GM23338 (cell line): Measurements from ENCODE around the gene CTAGE9. TPM values are rescaled to one million over a fixed set of nuclear protein-coding genes. Genes with fewer than 3 reads are reported as not detected.
A peak's percentile ranks its signal among the peaks of the same experiment; 100 is the strongest.

Source experiments
- ATAC-seq: fragments of 200-7000 bp; cut with Tn5 transposase; 3 replicates; pipeline ENCODE4 v1.9.1; 2020
- DNase-seq: peaks from one replicate; pipeline ENCODE4 v3.0.0-alpha.2; 2015; ENCODE audit warnings: low spot score
- H2AFZ ChIP-seq: fragments of 200-600 bp; sonication (generic); 2 replicates; pipeline ENCODE4 v1.8.0; 2016; ENCODE audit warnings: antibody characterized with exemption, mild to moderate bottlenecking, moderate library complexity
- H3F3A ChIP-seq: fragments of 200-600 bp; sonication (generic); replicated peaks from 2 replicates; pipeline ENCODE4 v1.8.0; 2017; ENCODE audit warnings: antibody characterized with exemption, mixed run types, low read depth
- H3K27ac ChIP-seq: fragments of 200-600 bp; sonication (generic); 2 replicates; pipeline ENCODE4 v1.6.1; 2016; ENCODE audit warnings: low read depth
- H3K27me3 ChIP-seq: fragments of 200-600 bp; sonication (generic); 2 replicates; pipeline ENCODE4 v1.8.0; 2016; ENCODE audit warnings: mild to moderate bottlenecking, mixed run types, moderate library complexity; ENCODE audit not compliant: insufficient read depth
- H3K36me3 ChIP-seq: fragments of 200-600 bp; sonication (generic); 2 replicates; pipeline ENCODE4 v1.8.0; 2016; ENCODE audit warnings: mild to moderate bottlenecking; ENCODE audit not compliant: insufficient read depth
- H3K4me1 ChIP-seq: fragments of 200-600 bp; sonication (generic); 2 replicates; pipeline ENCODE4 v1.8.0; 2016; ENCODE audit warnings: mild to moderate bottlenecking, moderate library complexity; ENCODE audit not compliant: insufficient read depth
- H3K4me2 ChIP-seq: fragments of 200-600 bp; sonication (generic); 2 replicates; pipeline ENCODE4 v1.7.1; 2017; ENCODE audit warnings: mixed run types
- H3K4me3 ChIP-seq: fragments of 200-600 bp; sonication (generic); 2 replicates; pipeline ENCODE4 v1.6.1; 2016; ENCODE audit warnings: mixed run types
- H3K79me2 ChIP-seq: fragments of 200-600 bp; sonication (generic); replicated peaks from 2 replicates; pipeline ENCODE4 v1.8.0; 2017; ENCODE audit warnings: mild to moderate bottlenecking; ENCODE audit not compliant: insufficient read depth
- H3K9me2 ChIP-seq: fragments of 200-600 bp; sonication (generic); 2 replicates; pipeline ENCODE4 v1.8.0; 2017; ENCODE audit not compliant: insufficient read depth
- H4K20me1 ChIP-seq: fragments of 200-600 bp; sonication (generic); replicated peaks from 2 replicates; pipeline ENCODE4 v1.8.0; 2017; ENCODE audit warnings: mild to moderate bottlenecking; ENCODE audit not compliant: insufficient read depth
- H3K27ac Mint-ChIP-seq: 2 replicates; pipeline ENCODE4 v1.8.0; 2020; ENCODE audit warnings: inconsistent platforms, mild to moderate bottlenecking, moderate library complexity, mixed read lengths
- H3K27me3 Mint-ChIP-seq: 3 replicates; pipeline ENCODE4 v1.8.0; 2022; ENCODE audit warnings: low read depth, mild to moderate bottlenecking, moderate library complexity, mixed read lengths, inconsistent platforms; ENCODE audit not compliant: insufficient read depth, poor library complexity
- H3K36me3 Mint-ChIP-seq: 3 replicates; pipeline ENCODE4 v1.8.0; 2021; ENCODE audit warnings: low read depth, mild to moderate bottlenecking, inconsistent platforms, moderate library complexity, mixed read lengths
- H3K4me1 Mint-ChIP-seq: 3 replicates; pipeline ENCODE4 v1.8.0; 2020; ENCODE audit warnings: mild to moderate bottlenecking, inconsistent platforms, mixed read lengths
- H3K4me3 Mint-ChIP-seq: 3 replicates; pipeline ENCODE4 v1.8.0; 2021; ENCODE audit warnings: moderate library complexity, mild to moderate bottlenecking, inconsistent platforms, mixed read lengths
- H3K9me3 Mint-ChIP-seq: 3 replicates; pipeline ENCODE4 v1.8.0; 2020; ENCODE audit warnings: moderate library complexity, mild to moderate bottlenecking, inconsistent platforms, mixed read lengths
- CREB1 ChIP-seq: fragments of 250-450 bp; sonication (Bioruptor Pico); IDR thresholded peaks from 2 replicates; pipeline ENCODE4 v1.5.0; 2020; ENCODE audit warnings: low read depth, mild to moderate bottlenecking, moderate library complexity
- CTCF ChIP-seq, 2 experiments: fragments of 200-600 bp in 1 of 2; sonication (generic) in 1 of 2; conservative IDR thresholded peaks; 2 replicates each; pipeline versions ENCODE4 v1.5.1 to v1.6.1; 2016 to 2017; ENCODE audit warnings: antibody characterized with exemption in 2 of 2, low read depth in 2 of 2, mild to moderate bottlenecking in 2 of 2, moderate library complexity in 1 of 2
- ETS1 ChIP-seq: IDR thresholded peaks from 2 replicates; pipeline ENCODE4 v1.6.1; 2016; ENCODE audit warnings: antibody characterized with exemption
- EZH2 ChIP-seq: fragments of 200-600 bp; sonication (generic); IDR thresholded peaks from one replicate; pipeline ENCODE4 v1.8.0; 2017; ENCODE audit warnings: antibody characterized with exemption, mild to moderate bottlenecking, low read depth; ENCODE audit not compliant: unreplicated experiment
- EZH2phosphoT487 ChIP-seq: fragments of 200-600 bp; sonication (generic); IDR thresholded peaks from one replicate; pipeline ENCODE4 v1.8.1; 2018; ENCODE audit warnings: antibody characterized with exemption; ENCODE audit not compliant: unreplicated experiment
- POLR2AphosphoS5 ChIP-seq: IDR thresholded peaks from 2 replicates; pipeline ENCODE4 v1.6.1; 2016; ENCODE audit warnings: antibody characterized with exemption, low read depth
- ZNF114 ChIP-seq: fragments of 250-450 bp; sonication (Bioruptor Pico); IDR thresholded peaks from 2 replicates; pipeline ENCODE4 v1.5.0; 2020; ENCODE audit warnings: mild to moderate bottlenecking, moderate library complexity
- ZNF331 ChIP-seq: fragments of 250-450 bp; sonication (Bioruptor Pico); IDR thresholded peaks from 2 replicates; pipeline ENCODE4 v1.5.0; 2020; ENCODE audit warnings: low read depth, mild to moderate bottlenecking, moderate library complexity
- polyA plus RNA-seq: library from polyadenylated mRNA; unstranded; fragments of >200 nt; fragmentation: Nextera tagmentation; extraction: Ambion mirVana; gene quantifications from 2 replicates; pipeline ENCODE4 v1.2.1, GENCODE V29; 2016
- total RNA-seq: library from RNA; depleted of rRNA; stranded (reverse); fragments of >200 nt; shearing (Covaris generic); gene quantifications from 2 replicates; pipeline ENCODE4 v1.2.3, GENCODE V29; 2014

Gene CTAGE9
- total and polyA plus RNA-seq, 2 experiments from 2014 or later: 0.10 to 0.13 TPM

GRCh38 chr6:131688286-131688685 lies 22.5 kb downstream of the CTAGE9 start:
- no peak for ATAC-seq
- peak overlapping the region; percentile 49 for H3K4me2 ChIP-seq
- peak overlapping the region; percentile 1; the same call in 1 of the 2 replicates for H2AFZ ChIP-seq
- no peaks in the 10 kb centered on the region for H3K79me2 ChIP-seq
- H3K9me2 ChIP-seq: no peaks in the 10 kb centered on the region
- H4K20me1 ChIP-seq: no peaks in the 10 kb centered on the region
- no peaks in the 10 kb centered on the region for H3K27me3 ChIP-seq
- no peak overlapping the region for H3K4me3 Mint-ChIP-seq
- H3K27me3 Mint-ChIP-seq: no peaks in the 10 kb centered on the region
- H3K27ac ChIP-seq: no peak overlapping the region
- H3K9me3 Mint-ChIP-seq: no peaks in the 10 kb centered on the region; the same call in 2 of the 3 replicates
- peaks cover 11% of the 10 kb centered on the region for H3K4me1 Mint-ChIP-seq
- H3K36me3 ChIP-seq: no peaks in the 10 kb centered on the region
- no peak for DNase-seq
- H3K4me1 ChIP-seq: peaks cover 18% of the 10 kb centered on the region
- no peak overlapping the region for H3K4me3 ChIP-seq
- TF ChIP-seq EZH2phosphoT487: no peak
- TF ChIP-seq CREB1: no peak
- H3F3A ChIP-seq: no peaks in the 10 kb centered on the region; the same call in 1 of the 2 replicates
- no peaks in the 10 kb centered on the region for H3K36me3 Mint-ChIP-seq
- no peak overlapping the region; the same call in 1 of the 2 replicates for H3K27ac Mint-ChIP-seq

- DNase-seq (no peak), ATAC-seq (no peak)
- no peaks in the 10 kb centered on the region for H3K27me3 Mint-ChIP-seq
- no peaks in the 10 kb centered on the region for H3F3A ChIP-seq
- H3K27ac Mint-ChIP-seq: no peak overlapping the region
- no peaks in the 10 kb centered on the region for H3K79me2 ChIP-seq
- TF ChIP-seq EZH2 (no peak), ZNF331 (CRISPR knock-in tag) (no peak)
- no peaks in the 10 kb centered on the region for H3K36me3 ChIP-seq
- H3K27me3 ChIP-seq: no peaks in the 10 kb centered on the region
- H3K27ac ChIP-seq: no peak overlapping the region
- H3K4me2 ChIP-seq: no peak overlapping the region
- no peaks in the 10 kb centered on the region for H4K20me1 ChIP-seq
- no peak overlapping the region for H2AFZ ChIP-seq
- no peaks in the 10 kb centered on the region; the same call in 2 of the 3 replicates for H3K9me3 Mint-ChIP-seq
- no peak overlapping the region for H3K4me3 Mint-ChIP-seq
- peaks cover 11% of the 10 kb centered on the region for H3K4me1 Mint-ChIP-seq
- no peak overlapping the region for H3K4me3 ChIP-seq
- no peaks in the 10 kb centered on the region for H3K36me3 Mint-ChIP-seq
- H3K9me2 ChIP-seq: no peaks in the 10 kb centered on the region
- peaks cover 15% of the 10 kb centered on the region for H3K4me1 ChIP-seq
Observed at GRCh38 chr6:131687022-131687421, 23.8 kb downstream of the CTAGE9 start.

- ATAC-seq (no peak), DNase-seq (no peak)
- Histone ChIP-seq H3F3A (no peaks in the 10 kb centered on the region), H2AFZ (no peak overlapping the region), H3K79me2 (no peaks in the 10 kb centered on the region), H3K4me2 (no peak overlapping the region), H3K4me3 (no peak overlapping the region), H3K27ac (no peak overlapping the region), H3K27me3 (no peaks in the 10 kb centered on the region), H3K36me3 (no peaks in the 10 kb centered on the region), H4K20me1 (no peaks in the 10 kb centered on the region), H3K4me1 (peaks cover 15% of the 10 kb centered on the region), H3K9me2 (no peaks in the 10 kb centered on the region; the same call in 1 of the 2 replicates)
- H3K4me1 Mint-ChIP-seq: peaks cover 11% of the 10 kb centered on the region
- H3K4me3 Mint-ChIP-seq: no peak overlapping the region
- no peak overlapping the region for H3K27ac Mint-ChIP-seq
- no peaks in the 10 kb centered on the region for H3K27me3 Mint-ChIP-seq
- H3K9me3 Mint-ChIP-seq: no peaks in the 10 kb centered on the region; the same call in 2 of the 3 replicates
- H3K36me3 Mint-ChIP-seq: no peaks in the 10 kb centered on the region
- TF ChIP-seq EZH2phosphoT487: no peak
- TF ChIP-seq EZH2: no peak
- TF ChIP-seq ZNF114 (CRISPR knock-in tag): no peak
- no peak for TF ChIP-seq CTCF (conservative IDR thresholded peaks at IDR 0.05; ENCODE audit: low read depth in 2 of 2)
- TF ChIP-seq POLR2AphosphoS5: no peak
- TF ChIP-seq ETS1: no peak
Observed at GRCh38 chr6:131685266-131685780, 25.5 kb downstream of the CTAGE9 start.
